Parietal lobe (tissue), 1 donor: Measurements from ENCODE around the gene CSNK1D. TPM values are rescaled to one million over a fixed set of nuclear protein-coding genes. Genes with fewer than 3 reads are reported as not detected.

Source experiments
- total RNA-seq: library from RNA; depleted of rRNA; stranded (reverse); fragments of >200 nt; gene quantifications from one replicate; pipeline ENCODE4 v1.2.3, GENCODE V29; 2014

Gene CSNK1D
- total RNA-seq = 42.3 TPM

DNA sequence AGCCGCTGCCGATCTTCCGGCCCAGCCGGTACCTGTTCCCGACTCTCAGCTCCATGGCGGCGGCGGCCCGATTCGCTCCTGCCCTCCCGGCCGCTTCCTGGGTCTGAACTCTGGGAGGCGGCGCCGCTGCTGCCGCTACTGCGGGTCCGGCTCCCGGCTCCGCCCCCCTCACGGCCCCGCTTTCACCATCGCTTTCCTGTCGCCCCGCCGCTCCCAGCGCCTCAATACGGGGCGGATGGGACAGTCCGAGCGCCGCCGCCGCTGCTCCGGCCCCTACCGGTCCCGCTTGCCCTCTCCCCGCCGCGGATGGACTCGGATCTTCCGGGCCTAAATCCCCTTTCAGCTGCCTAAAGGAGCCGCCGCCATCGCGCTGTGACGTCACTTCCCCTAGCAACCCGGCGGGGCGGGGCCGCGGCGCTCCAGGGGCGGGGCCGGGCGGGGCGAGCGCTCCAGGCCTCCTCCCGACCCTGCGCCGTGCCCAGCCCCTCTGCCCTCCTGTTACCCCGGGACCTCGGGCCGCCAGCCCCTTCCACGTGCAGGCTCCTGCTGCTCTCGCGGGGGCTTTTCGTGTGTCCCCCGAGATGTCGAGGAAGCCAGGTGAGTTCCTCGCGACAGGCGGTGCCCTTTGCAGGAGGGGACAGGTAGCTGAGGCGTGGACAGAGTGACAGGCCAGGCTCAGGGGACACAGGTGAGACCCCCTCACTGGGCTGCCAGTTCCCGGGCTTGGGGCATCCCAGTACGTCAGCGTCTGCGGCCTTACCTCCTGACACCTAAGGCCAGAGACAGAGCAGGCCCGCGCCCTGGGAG lies at the start of gene CSNK1D:
Gene CSNK1D (minus strand): TSS at position 374 of the 807 bp plus-strand sequence. CDS start 319 bp downstream, at position 55.

DNA sequence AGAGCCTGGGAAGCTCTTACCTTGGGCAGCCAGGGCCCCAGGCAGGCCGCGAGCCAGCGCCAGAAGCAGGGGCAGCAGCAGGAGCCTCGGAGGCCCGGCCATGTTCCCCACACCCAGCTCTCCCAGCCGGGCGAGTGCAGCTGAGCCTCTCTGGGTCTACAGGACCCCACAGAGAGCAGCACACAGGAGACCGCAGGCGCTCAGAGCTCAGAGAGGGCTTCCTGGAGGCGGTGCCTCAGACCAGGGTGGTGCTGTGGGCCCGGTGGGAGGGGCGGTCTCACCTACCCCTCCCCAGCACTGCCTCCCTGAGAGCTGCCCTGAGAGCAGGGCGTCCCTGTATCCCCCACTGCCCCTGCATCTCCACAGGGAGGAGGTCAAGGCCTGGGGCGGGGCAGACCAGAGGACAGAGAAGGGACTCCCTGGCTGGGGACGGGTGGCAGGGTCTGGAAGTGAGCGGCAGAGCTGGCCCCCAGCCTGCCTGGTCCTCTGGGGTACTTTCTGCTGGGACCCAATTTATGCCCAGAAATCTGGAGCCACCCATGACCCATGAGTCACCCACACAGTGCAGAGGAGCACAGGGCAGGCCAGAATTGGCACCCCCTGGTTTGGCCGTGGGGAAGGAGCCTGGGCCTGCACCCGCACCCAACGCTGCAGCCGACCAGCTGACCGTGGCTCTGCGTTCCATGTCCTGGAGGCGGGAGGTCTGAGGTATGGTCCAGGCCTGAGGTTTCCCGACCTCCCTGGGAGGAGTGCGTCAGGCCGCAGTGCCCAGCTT lies 44.1 kb upstream of the CSNK1D start, which contains the start of gene CD7:
Gene CD7 (minus strand): TSS at position 215 of the 775 bp plus-strand sequence. CDS start 113 bp downstream, at position 102.

DNA sequence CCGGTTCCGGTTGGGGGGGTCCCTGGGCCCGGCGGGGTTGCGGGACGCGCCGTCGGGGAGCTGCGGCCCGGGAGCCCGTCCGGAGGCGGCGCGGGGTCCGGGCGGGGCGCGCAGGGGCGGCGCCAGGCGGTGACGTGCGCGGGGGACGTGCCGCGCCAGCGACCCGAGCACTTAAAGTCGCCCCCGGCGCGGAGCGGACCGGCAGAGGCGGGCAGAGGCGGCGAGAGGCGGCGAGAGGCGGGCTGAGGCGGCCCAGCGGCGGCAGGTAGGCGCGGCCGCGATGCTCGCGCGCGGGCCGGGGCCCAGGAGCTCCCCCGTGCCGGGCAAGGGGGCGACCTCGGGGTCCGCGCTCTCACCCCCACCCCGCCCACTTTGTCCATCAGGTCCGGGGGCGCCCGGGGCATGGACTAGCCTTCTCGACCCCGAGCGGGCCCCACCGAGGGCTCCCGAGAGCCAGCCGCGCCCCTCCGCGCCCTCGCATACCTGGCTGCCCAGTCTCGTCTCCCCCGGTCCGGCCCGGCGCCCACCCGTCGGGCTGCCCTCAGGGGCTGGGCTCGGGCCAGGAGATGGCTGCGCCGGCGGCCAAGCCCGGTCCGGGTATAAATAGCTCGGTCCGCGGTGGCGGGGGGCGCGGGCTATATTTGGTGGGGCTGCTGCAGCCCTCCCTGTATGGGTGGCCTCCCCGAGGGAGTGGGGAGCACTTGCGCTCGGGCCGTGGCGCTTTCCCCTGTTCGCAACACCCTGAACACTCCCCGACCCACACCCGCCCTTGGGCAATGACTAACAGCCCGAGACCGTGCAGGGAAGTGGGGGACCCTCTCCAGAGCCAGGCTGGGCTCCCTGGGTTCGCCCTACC lies 44.4 kb downstream of the CSNK1D start, which contains the start of gene SLC16A3:
Gene SLC16A3 (plus strand): TSS at position 201 of the 856 bp plus-strand sequence. CDS start 6,967 bp downstream, outside the sequence.

GRCh38 chr17:82212331-82213250 lies 60.9 kb downstream of the CSNK1D start, which contains the start of gene CCDC57:
Gene CCDC57 (minus strand): TSS chr17:82212842. CDS start chr17:82201944, 10,898 bp downstream.

Other genes with a start within 250 kb of the CSNK1D start
- 80.4 TPM for gene RAC3, start 242.0 kb downstream of the CSNK1D start, total RNA-seq
- gene DCXR, start 236.0 kb downstream of the CSNK1D start, total RNA-seq = 16.3 TPM
- 27.2 TPM for gene RFNG, start 221.9 kb downstream of the CSNK1D start, total RNA-seq
- gene GPS1, start 221.8 kb downstream of the CSNK1D start, total RNA-seq = 78.9 TPM
- 34.4 TPM for gene DUS1L, start 207.9 kb downstream of the CSNK1D start, total RNA-seq
- gene FASN, start 175.5 kb downstream of the CSNK1D start, total RNA-seq = 128 TPM
- gene CCDC57, start 60.9 kb downstream of the CSNK1D start, total RNA-seq = 72.0 TPM
- 2.8 TPM for gene SLC16A3, start 44.7 kb downstream of the CSNK1D start, total RNA-seq
- gene CD7, start 43.9 kb upstream of the CSNK1D start, total RNA-seq = not detected
- not detected for gene SECTM1, start 60.1 kb upstream of the CSNK1D start, total RNA-seq
- gene TEX19, start 85.5 kb upstream of the CSNK1D start, total RNA-seq = not detected
- gene UTS2R, start 98.1 kb upstream of the CSNK1D start, total RNA-seq = not detected
- gene HEXD, start 144.6 kb upstream of the CSNK1D start, total RNA-seq = 31.9 TPM
- 16.6 TPM for gene OGFOD3, start 144.9 kb upstream of the CSNK1D start, total RNA-seq
- 35.4 TPM for gene CYBC1, start 177.1 kb upstream of the CSNK1D start, total RNA-seq
- gene NARF, start 185.0 kb upstream of the CSNK1D start, total RNA-seq = 78.6 TPM
- 64.5 TPM for gene FOXK2, start 246.0 kb upstream of the CSNK1D start, total RNA-seq